Stimulated activated CD8-positive, alpha-beta memory T cell treated with anti-CD3 and anti-CD28 coated beads, Interleukin-4, amount 100 ng/mL, for 48 hours (primary cell): ENCODE data around the gene KCNV2.
"Not testable (repeated sequence)": the region's sequence is repeated elsewhere in the genome, so short reads cannot be mapped to it uniquely, and the experiment has no call there.

Experiments used
- DNase-seq: peaks from one replicate; pipeline ENCODE4 v3.0.0-alpha.2; 2020

The KCNV2 gene

GRCh38 chr9:2717385-2717784 lies at the start of gene KCNV2:
KCNV2 (plus strand) TSS chr9:2717510; CDS start chr9:2717740, 230 bp downstream.
- DNase-seq, result no peak

GRCh38 chr9:2673161-2673560 lies 44.1 kb upstream of the KCNV2 start:
- no peak for DNase-seq

GRCh38 chr9:2674141-2674824 lies 43.0 kb upstream of the KCNV2 start:
- no peak for DNase-seq

GRCh38 chr9:2675834-2676233 lies 41.5 kb upstream of the KCNV2 start:
- DNase-seq, result no peak

- no peak for DNase-seq
These were observed 40.8 kb upstream of the KCNV2 start for GRCh38 chr9:2676466-2676865.

- no peak for DNase-seq
These were observed 39.1 kb upstream of the KCNV2 start for GRCh38 chr9:2677915-2678889.

- no peak for DNase-seq
These were observed 38.3 kb upstream of the KCNV2 start for GRCh38 chr9:2679011-2679410.

GRCh38 chr9:2681981-2682380 lies 35.3 kb upstream of the KCNV2 start:
- DNase-seq, result no peak

GRCh38 chr9:2686911-2687310 lies 30.4 kb upstream of the KCNV2 start:
- no peak for DNase-seq

GRCh38 chr9:2688636-2689035 lies 28.7 kb upstream of the KCNV2 start:
- no peak for DNase-seq

GRCh38 chr9:2691212-2691611 lies 26.1 kb upstream of the KCNV2 start:
- DNase-seq, result no peak

GRCh38 chr9:2691626-2692025 lies 25.7 kb upstream of the KCNV2 start:
- DNase-seq, result no peak

GRCh38 chr9:2693056-2693455 lies 24.3 kb upstream of the KCNV2 start:
- DNase-seq, result no peak

- DNase-seq, result no peak
These were observed 19.8 kb upstream of the KCNV2 start for GRCh38 chr9:2697492-2697891.

- DNase-seq, result no peak
These were observed 16.9 kb upstream of the KCNV2 start for GRCh38 chr9:2700398-2700797.

- DNase-seq, result no peak
These were observed 16.3 kb upstream of the KCNV2 start for GRCh38 chr9:2700909-2701550.

- DNase-seq, result no peak
These were observed 12.8 kb upstream of the KCNV2 start for GRCh38 chr9:2704504-2704903.

GRCh38 chr9:2707256-2707655 lies 10.1 kb upstream of the KCNV2 start:
- DNase-seq, result not testable (repeated sequence)

GRCh38 chr9:2709645-2710101 lies 7.6 kb upstream of the KCNV2 start:
- no peak for DNase-seq

- DNase-seq, result no peak
These were observed 5.6 kb upstream of the KCNV2 start for GRCh38 chr9:2711716-2712115.

GRCh38 chr9:2718001-2718697 lies 839 bp downstream of the KCNV2 start:
- DNase-seq, result no peak

- no peak for DNase-seq
These were observed 1.4 kb downstream of the KCNV2 start for GRCh38 chr9:2718698-2719033.

- no peak for DNase-seq
These were observed 2.9 kb downstream of the KCNV2 start for GRCh38 chr9:2720179-2720654.
